Measurements from ENCODE around the gene RFX7.

DNA sequence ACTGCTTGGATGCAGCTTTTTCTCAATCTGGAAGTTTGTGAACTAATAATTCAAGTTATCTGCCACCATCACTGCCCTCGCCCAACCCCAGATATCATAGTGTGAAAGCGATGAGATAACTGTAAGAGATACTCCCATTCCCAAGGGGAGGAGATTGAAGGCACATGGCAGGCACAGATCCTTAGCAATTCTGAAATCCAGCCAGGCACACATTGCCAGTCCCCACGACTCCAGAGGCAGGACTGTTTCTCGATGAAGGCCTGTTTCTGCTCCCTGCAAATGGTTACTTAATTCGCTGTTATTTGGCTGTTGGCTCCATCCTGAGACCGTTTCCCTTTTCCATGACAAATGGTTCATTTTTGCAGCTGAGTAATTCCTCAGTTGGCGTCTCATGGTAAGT, 187.1 kb downstream of the RFX7 start:
- TF ChIP-seq POLR2A (IDR thresholded peaks at IDR 0.05), result no peak
- TF ChIP-seq, protein P1, sequence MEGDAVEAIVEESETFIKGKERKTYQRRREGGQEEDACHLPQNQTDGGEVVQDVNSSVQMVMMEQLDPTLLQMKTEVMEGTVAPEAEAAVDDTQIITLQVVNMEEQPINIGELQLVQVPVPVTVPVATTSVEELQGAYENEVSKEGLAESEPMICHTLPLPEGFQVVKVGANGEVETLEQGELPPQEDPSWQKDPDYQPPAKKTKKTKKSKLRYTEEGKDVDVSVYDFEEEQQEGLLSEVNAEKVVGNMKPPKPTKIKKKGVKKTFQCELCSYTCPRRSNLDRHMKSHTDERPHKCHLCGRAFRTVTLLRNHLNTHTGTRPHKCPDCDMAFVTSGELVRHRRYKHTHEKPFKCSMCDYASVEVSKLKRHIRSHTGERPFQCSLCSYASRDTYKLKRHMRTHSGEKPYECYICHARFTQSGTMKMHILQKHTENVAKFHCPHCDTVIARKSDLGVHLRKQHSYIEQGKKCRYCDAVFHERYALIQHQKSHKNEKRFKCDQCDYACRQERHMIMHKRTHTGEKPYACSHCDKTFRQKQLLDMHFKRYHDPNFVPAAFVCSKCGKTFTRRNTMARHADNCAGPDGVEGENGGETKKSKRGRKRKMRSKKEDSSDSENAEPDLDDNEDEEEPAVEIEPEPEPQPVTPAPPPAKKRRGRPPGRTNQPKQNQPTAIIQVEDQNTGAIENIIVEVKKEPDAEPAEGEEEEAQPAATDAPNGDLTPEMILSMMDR (IDR thresholded peaks at IDR 0.05), result no peak
